HuH-7 (cell line): ENCODE results near the gene CCDC134.
A peak's percentile ranks its signal among the peaks of the same experiment; 100 is the strongest.

Experiments used
- DNase-seq: peaks from one replicate; pipeline ENCODE4 v3.0.0; 2011; ENCODE audit warnings: low spot score

CCDC134 gene

GRCh38 chr22:41787331-41787730 lies 13.1 kb upstream of the CCDC134 start:
- no peak for DNase-seq

GRCh38 chr22:41793871-41794270 lies 6.6 kb upstream of the CCDC134 start:
- DNase-seq, result no peak

GRCh38 chr22:41798736-41799135 lies 1.7 kb upstream of the CCDC134 start:
- DNase-seq, result no peak

GRCh38 chr22:41799486-41800347 lies 762 bp upstream of the CCDC134 start:
- DNase-seq, result peak; percentile 64

GRCh38 chr22:41801147-41801819 lies 804 bp downstream of the CCDC134 start:
- DNase-seq, result no peak

- no peak for DNase-seq
Measured at GRCh38 chr22:41801886-41802285, 1.4 kb downstream of the CCDC134 start.

- no peak for DNase-seq
Measured at GRCh38 chr22:41805639-41806038, 5.2 kb downstream of the CCDC134 start.

GRCh38 chr22:41808400-41808799 lies 7.9 kb downstream of the CCDC134 start:
- no peak for DNase-seq

- no peak for DNase-seq
Measured at GRCh38 chr22:41810022-41810421, 9.5 kb downstream of the CCDC134 start.

- DNase-seq, result no peak
Measured at GRCh38 chr22:41812805-41813545, 12.5 kb downstream of the CCDC134 start.

GRCh38 chr22:41813726-41814410 lies 13.4 kb downstream of the CCDC134 start:
- DNase-seq, result no peak

- DNase-seq, result no peak
Measured at GRCh38 chr22:41815716-41816115, 15.2 kb downstream of the CCDC134 start.

GRCh38 chr22:41816241-41816640 lies 15.8 kb downstream of the CCDC134 start:
- no peak for DNase-seq

GRCh38 chr22:41816871-41817270 lies 16.4 kb downstream of the CCDC134 start:
- DNase-seq, result no peak

- DNase-seq, result no peak
Measured at GRCh38 chr22:41818011-41818410, 17.5 kb downstream of the CCDC134 start.

GRCh38 chr22:41818596-41818995 lies 18.1 kb downstream of the CCDC134 start:
- DNase-seq, result no peak

- DNase-seq, result no peak
Measured at GRCh38 chr22:41819257-41819656, 18.8 kb downstream of the CCDC134 start.

GRCh38 chr22:41820447-41820846 lies 20.0 kb downstream of the CCDC134 start:
- no peak for DNase-seq

GRCh38 chr22:41821471-41822316 lies 21.2 kb downstream of the CCDC134 start:
- DNase-seq, result no peak

- DNase-seq, result peak; percentile 58
Measured at GRCh38 chr22:41822317-41823057, 22.0 kb downstream of the CCDC134 start.
